ENCODE measurements around the gene POU5F2. TPM values are rescaled to one million over a fixed set of nuclear protein-coding genes. Genes with fewer than 3 reads are reported as not detected.

The POU5F2 gene
- total RNA-seq, 2 experiments from 2014 or later, result 1.1 TPM

- Mint-ChIP-seq H3K27me3 (ENCODE audit: low read depth) (no peaks in the 10 kb centered on the region), H3K4me3 (no peak overlapping the region), H3K36me3 (ENCODE audit: low read depth) (no peaks in the 10 kb centered on the region), H3K4me1 (ENCODE audit: low read depth) (no peaks in the 10 kb centered on the region), H3K9me3 (ENCODE audit: insufficient read depth) (no peaks in the 10 kb centered on the region), H3K27ac (no peak overlapping the region)
- ATAC-seq, result no peak
- ChIA-PET CTCF (interaction anchor here (1.5 kb wide), 1 partner anchor 13 kb away, joined by 4 read pairs; no protein-coding TSS in a partner anchor), POLR2A (no interaction called here)
- no peak for DNase-seq
Observed at GRCh38 chr5:93736284-93736683, 5.1 kb downstream of the POU5F2 start.

- no peaks in the 10 kb centered on the region for H3K36me3 Mint-ChIP-seq (ENCODE audit: low read depth)
- ATAC-seq (no peak), DNase-seq (no peak)
- H3K9me3 Mint-ChIP-seq (ENCODE audit: insufficient read depth), result no peaks in the 10 kb centered on the region
- no peak overlapping the region for H3K27ac Mint-ChIP-seq
- ChIA-PET CTCF (interaction anchor here (1.5 kb wide), 1 partner anchor 12 kb away, joined by 4 read pairs; no protein-coding TSS in a partner anchor), POLR2A (no interaction called here)
- H3K27me3 Mint-ChIP-seq (ENCODE audit: low read depth), result no peaks in the 10 kb centered on the region
- no peak overlapping the region for H3K4me3 Mint-ChIP-seq
- no peaks in the 10 kb centered on the region for H3K4me1 Mint-ChIP-seq (ENCODE audit: low read depth)
Observed at GRCh38 chr5:93735378-93735777, 6.0 kb downstream of the POU5F2 start.

- Mint-ChIP-seq H3K27me3 (ENCODE audit: low read depth) (no peaks in the 10 kb centered on the region), H3K36me3 (ENCODE audit: low read depth) (no peaks in the 10 kb centered on the region), H3K9me3 (ENCODE audit: insufficient read depth) (no peaks in the 10 kb centered on the region), H3K27ac (no peak overlapping the region), H3K4me1 (ENCODE audit: low read depth) (no peaks in the 10 kb centered on the region), H3K4me3 (no peak overlapping the region)
- POLR2A ChIA-PET, result no interaction called here
- no peak for ATAC-seq
- CTCF ChIA-PET, result no interaction called here
- DNase-seq, result no peak
Observed at GRCh38 chr5:93731987-93732386, 9.4 kb downstream of the POU5F2 start.

GRCh38 chr5:93726595-93726994 is 14.8 kb downstream of the POU5F2 start:
- ChIA-PET POLR2A (no interaction called here), CTCF (no interaction called here)
- ATAC-seq (no peak), DNase-seq (no peak)
- H3K4me1 Mint-ChIP-seq (ENCODE audit: low read depth), result no peaks in the 10 kb centered on the region
- no peaks in the 10 kb centered on the region for H3K9me3 Mint-ChIP-seq (ENCODE audit: insufficient read depth)
- H3K27ac Mint-ChIP-seq, result no peak overlapping the region
- H3K4me3 Mint-ChIP-seq, result no peak overlapping the region
- H3K27me3 Mint-ChIP-seq (ENCODE audit: low read depth), result no peaks in the 10 kb centered on the region
- H3K36me3 Mint-ChIP-seq (ENCODE audit: low read depth), result no peaks in the 10 kb centered on the region

- no peak overlapping the region for H3K4me3 Mint-ChIP-seq
- ChIA-PET CTCF (no interaction called here), POLR2A (no interaction called here)
- no peaks in the 10 kb centered on the region for H3K27me3 Mint-ChIP-seq (ENCODE audit: low read depth)
- peaks cover 2% of the 10 kb centered on the region for H3K4me1 Mint-ChIP-seq (ENCODE audit: low read depth)
- H3K9me3 Mint-ChIP-seq (ENCODE audit: insufficient read depth), result no peaks in the 10 kb centered on the region
- ATAC-seq, result no peak
- no peak for DNase-seq
- H3K27ac Mint-ChIP-seq, result no peak overlapping the region
- H3K36me3 Mint-ChIP-seq (ENCODE audit: low read depth), result no peaks in the 10 kb centered on the region
Observed at GRCh38 chr5:93724791-93725190, 16.6 kb downstream of the POU5F2 start.

GRCh38 chr5:93723681-93724080 is 17.7 kb downstream of the POU5F2 start:
- Mint-ChIP-seq H3K27ac (no peak overlapping the region), H3K9me3 (ENCODE audit: insufficient read depth) (no peaks in the 10 kb centered on the region), H3K36me3 (ENCODE audit: low read depth) (no peaks in the 10 kb centered on the region), H3K4me3 (no peak overlapping the region), H3K27me3 (ENCODE audit: low read depth) (no peaks in the 10 kb centered on the region), H3K4me1 (ENCODE audit: low read depth) (peaks cover 2% of the 10 kb centered on the region)
- POLR2A ChIA-PET, result no interaction called here
- no peak for ATAC-seq
- CTCF ChIA-PET, result interaction anchor here (0.6 to 0.9 kb wide), 2 partner anchors 12 to 103 kb away, joined by 3 to 4 read pairs; no protein-coding TSS in a partner anchor
- no peak for DNase-seq

GRCh38 chr5:93723005-93723404 is 18.4 kb downstream of the POU5F2 start:
- ChIA-PET POLR2A (no interaction called here), CTCF (interaction anchor here (0.9 kb wide), 1 partner anchor 12 kb away, joined by 4 read pairs; no protein-coding TSS in a partner anchor)
- Mint-ChIP-seq H3K9me3 (ENCODE audit: insufficient read depth) (no peaks in the 10 kb centered on the region), H3K36me3 (ENCODE audit: low read depth) (no peaks in the 10 kb centered on the region), H3K27ac (no peak overlapping the region), H3K4me3 (no peak overlapping the region), H3K4me1 (ENCODE audit: low read depth) (peaks cover 2% of the 10 kb centered on the region), H3K27me3 (ENCODE audit: low read depth) (no peaks in the 10 kb centered on the region)
- ATAC-seq (no peak), DNase-seq (no peak)

GRCh38 chr5:93722588-93722987 is 18.8 kb downstream of the POU5F2 start:
- ChIA-PET CTCF (interaction anchor here (0.9 kb wide), 1 partner anchor 13 kb away, joined by 4 read pairs; no protein-coding TSS in a partner anchor), POLR2A (no interaction called here)
- H3K36me3 Mint-ChIP-seq (ENCODE audit: low read depth), result no peaks in the 10 kb centered on the region
- ATAC-seq, result no peak
- no peak overlapping the region for H3K4me3 Mint-ChIP-seq
- no peaks in the 10 kb centered on the region for H3K9me3 Mint-ChIP-seq (ENCODE audit: insufficient read depth)
- H3K27ac Mint-ChIP-seq, result no peak overlapping the region
- no peak for DNase-seq
- H3K4me1 Mint-ChIP-seq (ENCODE audit: low read depth), result peaks cover 2% of the 10 kb centered on the region
- H3K27me3 Mint-ChIP-seq (ENCODE audit: low read depth), result no peaks in the 10 kb centered on the region

GRCh38 chr5:93721511-93721910 is 19.9 kb downstream of the POU5F2 start:
- Mint-ChIP-seq H3K4me3 (no peak overlapping the region), H3K27ac (no peak overlapping the region), H3K27me3 (ENCODE audit: low read depth) (no peaks in the 10 kb centered on the region), H3K36me3 (ENCODE audit: low read depth) (no peaks in the 10 kb centered on the region), H3K4me1 (ENCODE audit: low read depth) (peaks cover 2% of the 10 kb centered on the region), H3K9me3 (ENCODE audit: insufficient read depth) (no peaks in the 10 kb centered on the region)
- ChIA-PET CTCF (no interaction called here), POLR2A (no interaction called here)
- DNase-seq (no peak), ATAC-seq (no peak)

- ATAC-seq (no peak), DNase-seq (no peak)
- Mint-ChIP-seq H3K4me1 (ENCODE audit: low read depth) (peaks cover 2% of the 10 kb centered on the region), H3K27me3 (ENCODE audit: low read depth) (no peaks in the 10 kb centered on the region), H3K9me3 (ENCODE audit: insufficient read depth) (no peaks in the 10 kb centered on the region), H3K36me3 (ENCODE audit: low read depth) (no peaks in the 10 kb centered on the region), H3K4me3 (no peak overlapping the region), H3K27ac (no peak overlapping the region)
- POLR2A ChIA-PET, result no interaction called here
- CTCF ChIA-PET, result no interaction called here
Observed at GRCh38 chr5:93721071-93721470, 20.3 kb downstream of the POU5F2 start.

- DNase-seq (no peak), ATAC-seq (no peak)
- no peaks in the 10 kb centered on the region for H3K27me3 Mint-ChIP-seq (ENCODE audit: low read depth)
- H3K27ac Mint-ChIP-seq, result no peak overlapping the region
- POLR2A ChIA-PET, result no interaction called here
- H3K9me3 Mint-ChIP-seq (ENCODE audit: insufficient read depth), result no peaks in the 10 kb centered on the region
- no peak overlapping the region for H3K4me3 Mint-ChIP-seq
- peaks cover 5% of the 10 kb centered on the region for H3K4me1 Mint-ChIP-seq (ENCODE audit: low read depth)
- H3K36me3 Mint-ChIP-seq (ENCODE audit: low read depth), result no peaks in the 10 kb centered on the region
- CTCF ChIA-PET, result no interaction called here
Observed at GRCh38 chr5:93717162-93717561, 24.2 kb downstream of the POU5F2 start.

GRCh38 chr5:93716453-93716852 is 24.9 kb downstream of the POU5F2 start:
- POLR2A ChIA-PET, result no interaction called here
- H3K4me1 Mint-ChIP-seq (ENCODE audit: low read depth), result peaks cover 5% of the 10 kb centered on the region
- no peaks in the 10 kb centered on the region for H3K9me3 Mint-ChIP-seq (ENCODE audit: insufficient read depth)
- DNase-seq (no peak), ATAC-seq (no peak)
- CTCF ChIA-PET, result no interaction called here
- no peak overlapping the region for H3K27ac Mint-ChIP-seq
- no peaks in the 10 kb centered on the region for H3K36me3 Mint-ChIP-seq (ENCODE audit: low read depth)
- H3K27me3 Mint-ChIP-seq (ENCODE audit: low read depth), result no peaks in the 10 kb centered on the region
- no peak overlapping the region for H3K4me3 Mint-ChIP-seq

- CTCF ChIA-PET, result no interaction called here
- no peak overlapping the region for H3K4me3 Mint-ChIP-seq
- H3K27me3 Mint-ChIP-seq (ENCODE audit: low read depth), result no peaks in the 10 kb centered on the region
- no peak overlapping the region for H3K27ac Mint-ChIP-seq
- ATAC-seq (no peak), DNase-seq (no peak)
- POLR2A ChIA-PET, result no interaction called here
- H3K4me1 Mint-ChIP-seq (ENCODE audit: low read depth), result peaks cover 3% of the 10 kb centered on the region
- no peaks in the 10 kb centered on the region for H3K36me3 Mint-ChIP-seq (ENCODE audit: low read depth)
- H3K9me3 Mint-ChIP-seq (ENCODE audit: insufficient read depth), result no peaks in the 10 kb centered on the region
Observed at GRCh38 chr5:93715761-93716160, 25.6 kb downstream of the POU5F2 start.
